ENCODE measurements around the gene NALF2. TPM values are rescaled to one million over a fixed set of nuclear protein-coding genes. Genes with fewer than 3 reads are reported as not detected.

Gene NALF2
- total RNA-seq, 1 experiment from 2014 or later: not detected

- H2AFZ ChIP-seq (ENCODE audit: low read length): no peak overlapping the region
- H3K4me2 ChIP-seq (ENCODE audit: low read length): no peak overlapping the region
- no TSS peak for BruUV-seq (replicated peaks)
- H3K4me1 ChIP-seq (ENCODE audit: insufficient read depth, low read length): no peaks in the 10 kb centered on the region
- no peaks in the 10 kb centered on the region for H3F3A ChIP-seq (ENCODE audit: low read length, unreplicated experiment)
- no peaks in the 10 kb centered on the region for H3K79me2 ChIP-seq (ENCODE audit: low read length)
- H3K4me3 ChIP-seq (ENCODE audit: low read length): no peak overlapping the region
- H3K27me3 ChIP-seq (ENCODE audit: low read length): peaks cover 9% of the 10 kb centered on the region
- ChIA-PET CTCF (no interaction called here), POLR2A (ENCODE audit: unreplicated experiment) (no interaction called here)
- intact Hi-C loops (cut with micrococcal nuclease): no loop called here
- no peaks in the 10 kb centered on the region for H3K36me3 ChIP-seq (ENCODE audit: low read depth, low read length)
- TF ChIP-seq EZH2 (IDR thresholded peaks at IDR 0.05; ENCODE audit: low read length, unreplicated experiment): no peak
- no peaks in the 10 kb centered on the region for H3K9me2 ChIP-seq (replicated peaks; ENCODE audit: low read length)
- ATAC-seq: no peak
- H4K20me1 ChIP-seq (ENCODE audit: low read length): no peaks in the 10 kb centered on the region
- H3K9me3 ChIP-seq (ENCODE audit: low read length): no peaks in the 10 kb centered on the region
- no peak overlapping the region for H3K9ac ChIP-seq (ENCODE audit: low read length)
- DNase-seq: no peak
- no peak overlapping the region for H3K27ac ChIP-seq (ENCODE audit: low read length)
These were observed 20.7 kb downstream of the NALF2 start for GRCh38 chrX:69524781-69525363.

DNA sequence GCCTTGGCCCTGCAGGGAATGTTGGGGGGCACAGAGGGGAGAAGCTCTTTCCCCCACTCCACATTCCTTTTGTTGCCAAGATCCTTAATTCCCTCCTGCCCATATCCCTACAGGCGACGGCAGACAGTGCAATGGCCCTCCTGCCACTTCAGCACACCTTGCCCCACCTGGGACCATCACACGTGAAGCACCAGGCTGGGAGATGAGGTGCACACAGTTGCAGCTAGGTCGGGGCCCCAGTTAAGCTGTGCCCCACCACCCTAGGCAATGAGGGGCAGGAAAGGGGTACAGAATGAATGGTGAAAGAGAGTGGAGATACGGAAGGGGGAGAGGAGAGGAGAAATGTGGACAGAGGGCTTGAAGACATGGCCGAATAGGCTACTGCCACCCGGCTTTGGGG is 26.2 kb downstream of the NALF2 start:
- Histone ChIP-seq H3K27me3 (ENCODE audit: low read length) (peaks cover 9% of the 10 kb centered on the region), H3K4me3 (ENCODE audit: low read length) (no peak overlapping the region), H3K79me2 (ENCODE audit: low read length) (no peaks in the 10 kb centered on the region), H3K36me3 (ENCODE audit: low read depth, low read length) (no peaks in the 10 kb centered on the region), H4K20me1 (ENCODE audit: low read length) (no peaks in the 10 kb centered on the region), H3K9me3 (ENCODE audit: low read length) (no peaks in the 10 kb centered on the region), H3K9ac (ENCODE audit: low read length) (no peak overlapping the region), H3K4me2 (ENCODE audit: low read length) (no peak overlapping the region), H3F3A (ENCODE audit: low read length, unreplicated experiment) (no peaks in the 10 kb centered on the region), H3K27ac (ENCODE audit: low read length) (no peak overlapping the region), H3K9me2 (replicated peaks; ENCODE audit: low read length) (no peaks in the 10 kb centered on the region), H2AFZ (ENCODE audit: low read length) (no peak overlapping the region), H3K4me1 (ENCODE audit: insufficient read depth, low read length) (no peaks in the 10 kb centered on the region)
- no TSS peak for BruUV-seq (replicated peaks)
- intact Hi-C loops (cut with micrococcal nuclease): no loop called here
- ATAC-seq: no peak
- ChIA-PET CTCF (no interaction called here), POLR2A (ENCODE audit: unreplicated experiment) (no interaction called here)
- no peak for DNase-seq
- TF ChIP-seq EZH2 (IDR thresholded peaks at IDR 0.05; ENCODE audit: low read length, unreplicated experiment): no peak
- TF ChIP-seq, protein P1, sequence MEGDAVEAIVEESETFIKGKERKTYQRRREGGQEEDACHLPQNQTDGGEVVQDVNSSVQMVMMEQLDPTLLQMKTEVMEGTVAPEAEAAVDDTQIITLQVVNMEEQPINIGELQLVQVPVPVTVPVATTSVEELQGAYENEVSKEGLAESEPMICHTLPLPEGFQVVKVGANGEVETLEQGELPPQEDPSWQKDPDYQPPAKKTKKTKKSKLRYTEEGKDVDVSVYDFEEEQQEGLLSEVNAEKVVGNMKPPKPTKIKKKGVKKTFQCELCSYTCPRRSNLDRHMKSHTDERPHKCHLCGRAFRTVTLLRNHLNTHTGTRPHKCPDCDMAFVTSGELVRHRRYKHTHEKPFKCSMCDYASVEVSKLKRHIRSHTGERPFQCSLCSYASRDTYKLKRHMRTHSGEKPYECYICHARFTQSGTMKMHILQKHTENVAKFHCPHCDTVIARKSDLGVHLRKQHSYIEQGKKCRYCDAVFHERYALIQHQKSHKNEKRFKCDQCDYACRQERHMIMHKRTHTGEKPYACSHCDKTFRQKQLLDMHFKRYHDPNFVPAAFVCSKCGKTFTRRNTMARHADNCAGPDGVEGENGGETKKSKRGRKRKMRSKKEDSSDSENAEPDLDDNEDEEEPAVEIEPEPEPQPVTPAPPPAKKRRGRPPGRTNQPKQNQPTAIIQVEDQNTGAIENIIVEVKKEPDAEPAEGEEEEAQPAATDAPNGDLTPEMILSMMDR (conservative IDR thresholded peaks at IDR 0.05; ENCODE audit: low read depth, low read length): no peak
- no peak for TF ChIP-seq EZH2phosphoT487 (IDR thresholded peaks at IDR 0.05; ENCODE audit: borderline replicate concordance, low read length)

DNA sequence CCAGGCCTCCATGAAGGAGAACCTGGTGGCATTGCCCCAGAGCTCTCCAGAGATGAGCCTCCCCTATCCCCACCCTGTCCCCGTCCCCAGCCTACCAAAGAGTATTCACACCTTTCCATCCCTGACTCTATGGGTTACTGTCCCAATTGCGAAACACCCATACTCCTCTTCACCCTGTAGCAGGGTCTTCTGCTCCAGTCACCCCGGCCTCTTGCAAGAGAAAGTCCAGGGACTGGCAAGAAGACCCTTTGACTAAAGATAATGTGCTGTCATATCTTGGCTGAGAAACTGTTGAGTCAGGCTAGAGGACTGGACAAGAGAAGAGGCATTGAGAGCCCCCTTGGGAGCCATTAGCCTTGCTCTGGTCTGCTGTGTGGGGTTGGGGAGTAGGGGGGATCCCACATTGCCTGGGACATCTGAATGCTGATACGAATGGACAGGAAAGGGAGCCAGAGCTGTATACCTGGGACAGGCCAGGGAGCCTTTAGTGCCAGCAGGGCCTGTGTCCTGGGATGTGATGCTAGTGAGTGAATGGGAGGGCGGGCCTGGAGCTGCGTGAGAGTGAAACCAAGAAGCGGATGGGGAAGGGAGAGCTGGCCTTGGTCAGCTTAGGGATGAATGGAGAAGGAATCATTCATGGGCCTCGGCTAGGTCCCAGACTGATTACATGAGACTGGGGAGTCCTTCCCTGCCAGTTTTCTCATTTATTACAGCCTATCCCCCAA is 27.1 kb downstream of the NALF2 start:
- TF ChIP-seq, protein P1 (conservative IDR thresholded peaks at IDR 0.05; ENCODE audit: low read depth, low read length): no peak

More for the DNA sequence above, 27.1 kb downstream of the NALF2 start:
- ATAC-seq (no peak), DNase-seq (no peak)
- no peaks in the 10 kb centered on the region for H3K9me3 ChIP-seq (ENCODE audit: low read length)
- H3K9ac ChIP-seq (ENCODE audit: low read length): no peak overlapping the region
- no peak overlapping the region for H2AFZ ChIP-seq (ENCODE audit: low read length)
- peaks cover 6% of the 10 kb centered on the region for H3K27me3 ChIP-seq (ENCODE audit: low read length)
- POLR2A ChIA-PET (ENCODE audit: unreplicated experiment): no interaction called here
- no peak overlapping the region for H3K27ac ChIP-seq (ENCODE audit: low read length)
- no peak overlapping the region for H3K4me3 ChIP-seq (ENCODE audit: low read length)
- no peaks in the 10 kb centered on the region for H3K36me3 ChIP-seq (ENCODE audit: low read depth, low read length)
- no peak overlapping the region for H3K4me2 ChIP-seq (ENCODE audit: low read length)
- H3K4me1 ChIP-seq (ENCODE audit: insufficient read depth, low read length): no peaks in the 10 kb centered on the region
- no peaks in the 10 kb centered on the region for H3K9me2 ChIP-seq (replicated peaks; ENCODE audit: low read length)
- intact Hi-C loops (cut with micrococcal nuclease): no loop called here
- no peaks in the 10 kb centered on the region for H4K20me1 ChIP-seq (ENCODE audit: low read length)
- H3F3A ChIP-seq (ENCODE audit: low read length, unreplicated experiment): no peaks in the 10 kb centered on the region
- BruUV-seq (replicated peaks): no TSS peak
- H3K79me2 ChIP-seq (ENCODE audit: low read length): no peaks in the 10 kb centered on the region
- CTCF ChIA-PET: no interaction called here

Data from PC-3 (cell line).